Gastrocnemius medialis (tissue), 4 donors: Measurements from ENCODE around the gene PAPPA2.

ENCODE experiments used
- POLR2A ChIP-seq, 2 donors: fragments of 450-650 bp; IDR thresholded peaks; one replicate each; pipeline ENCODE4 v1.6.1; 2017; ENCODE audit warnings: antibody characterized with exemption in 2 of 2, mild to moderate bottlenecking in 2 of 2, moderate library complexity in 2 of 2
- TF ChIP-seq, protein P1 (sequence below), 5 experiments: fragments of 450-650 bp in 3 of 5; fragments of 200-600 bp in 2 of 5; sonication (generic) in 2 of 5; IDR thresholded peaks in 4 of 5; conservative IDR thresholded peaks in 1 of 5; 1 replicate in 4 of 5; 2 replicates in 1 of 5; pipeline ENCODE4 v1.5.1; 2016 to 2019; ENCODE audit warnings: antibody characterized with exemption in 5 of 5, mild to moderate bottlenecking in 3 of 5, moderate library complexity in 3 of 5

- TF ChIP-seq, protein P1, sequence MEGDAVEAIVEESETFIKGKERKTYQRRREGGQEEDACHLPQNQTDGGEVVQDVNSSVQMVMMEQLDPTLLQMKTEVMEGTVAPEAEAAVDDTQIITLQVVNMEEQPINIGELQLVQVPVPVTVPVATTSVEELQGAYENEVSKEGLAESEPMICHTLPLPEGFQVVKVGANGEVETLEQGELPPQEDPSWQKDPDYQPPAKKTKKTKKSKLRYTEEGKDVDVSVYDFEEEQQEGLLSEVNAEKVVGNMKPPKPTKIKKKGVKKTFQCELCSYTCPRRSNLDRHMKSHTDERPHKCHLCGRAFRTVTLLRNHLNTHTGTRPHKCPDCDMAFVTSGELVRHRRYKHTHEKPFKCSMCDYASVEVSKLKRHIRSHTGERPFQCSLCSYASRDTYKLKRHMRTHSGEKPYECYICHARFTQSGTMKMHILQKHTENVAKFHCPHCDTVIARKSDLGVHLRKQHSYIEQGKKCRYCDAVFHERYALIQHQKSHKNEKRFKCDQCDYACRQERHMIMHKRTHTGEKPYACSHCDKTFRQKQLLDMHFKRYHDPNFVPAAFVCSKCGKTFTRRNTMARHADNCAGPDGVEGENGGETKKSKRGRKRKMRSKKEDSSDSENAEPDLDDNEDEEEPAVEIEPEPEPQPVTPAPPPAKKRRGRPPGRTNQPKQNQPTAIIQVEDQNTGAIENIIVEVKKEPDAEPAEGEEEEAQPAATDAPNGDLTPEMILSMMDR (IDR thresholded peaks at IDR 0.05 in 4 of 5, conservative IDR thresholded peaks at IDR 0.05 in 1 of 5), result no peak
- no peak for TF ChIP-seq POLR2A (IDR thresholded peaks at IDR 0.05)
These were observed 59.4 kb downstream of the PAPPA2 start for GRCh38 chr1:176522310-176522845.
